K562 (cell line): ENCODE results near the gene TCF12. TPM values are rescaled to one million over a fixed set of nuclear protein-coding genes. Genes with fewer than 3 reads are reported as not detected.

Source experiments
- ARID3A ChIP-seq: IDR thresholded peaks from 2 replicates; pipeline ENCODE4 v1.6.1; 2012; ENCODE audit warnings: low read depth, low read length, improper control_type of control experiment, borderline replicate concordance
- BRF2 ChIP-seq: IDR thresholded peaks from 3 replicates; pipeline ENCODE4 v1.6.1; 2011; ENCODE audit warnings: borderline replicate concordance, mild to moderate bottlenecking; ENCODE audit not compliant: insufficient read length, insufficient read depth
- CCAR2 ChIP-seq: fragments of 200-400 bp; formaldehyde crosslinking; IDR thresholded peaks from 2 replicates; pipeline ENCODE4 v1.6.1; 2017; ENCODE audit warnings: mild to moderate bottlenecking, low read depth, low read length
- DACH1 ChIP-seq: fragments of 450-650 bp; IDR thresholded peaks from 2 replicates; pipeline ENCODE4 v1.6.1; 2018; ENCODE audit not compliant: partially characterized antibody
- DDX20 ChIP-seq: fragments of 450-650 bp; IDR thresholded peaks from 2 replicates; pipeline ENCODE4 v1.6.1; 2016; ENCODE audit warnings: missing genetic modification characterization, low read depth, mild to moderate bottlenecking, missing compliant biosample characterization, moderate library complexity
- ETV5 ChIP-seq: sonication (generic); formaldehyde crosslinking; IDR thresholded peaks from 2 replicates; pipeline ENCODE4 v1.4.0; 2020; ENCODE audit warnings: low read depth, mild to moderate bottlenecking, missing genetic modification reagents
- FOXK2 ChIP-seq, 2 experiments: fragments of 450-650 bp; IDR thresholded peaks in 1 of 2; conservative IDR thresholded peaks in 1 of 2; 2 replicates each; pipeline ENCODE4 v1.6.1; 2016; ENCODE audit warnings: low read depth in 2 of 2, mild to moderate bottlenecking in 1 of 2
- FOXM1 ChIP-seq, 2 experiments: fragments of 450-650 bp in 1 of 2; sonication (generic) in 1 of 2; formaldehyde crosslinking in 1 of 2; IDR thresholded peaks; 2 replicates each; pipeline versions ENCODE4 v1.6.1 to v1.9.0; 2017 to 2022; ENCODE audit warnings: low read depth in 2 of 2, mild to moderate bottlenecking in 2 of 2, missing genetic modification reagents in 1 of 2, moderate library complexity in 1 of 2
- GATAD2A ChIP-seq: fragments of 450-650 bp; IDR thresholded peaks from 2 replicates; pipeline ENCODE4 v1.6.1; 2017
- GTF2B ChIP-seq: IDR thresholded peaks from 2 replicates; pipeline ENCODE4 v1.6.1; 2011; ENCODE audit not compliant: insufficient read length; ENCODE audit errors: extremely low read depth
- HLTF ChIP-seq: fragments of 450-650 bp; IDR thresholded peaks from 2 replicates; pipeline ENCODE4 v1.6.1; 2016
- ILF3 ChIP-seq: fragments of 450-650 bp; IDR thresholded peaks from 2 replicates; pipeline ENCODE4 v1.6.1; 2018; ENCODE audit warnings: antibody characterized with exemption, mild to moderate bottlenecking, moderate library complexity, borderline replicate concordance
- NFE2 ChIP-seq: IDR thresholded peaks from 2 replicates; pipeline ENCODE4 v1.6.1; 2014; ENCODE audit warnings: antibody characterized with exemption, low read depth
- POLR2AphosphoS5 ChIP-seq: IDR thresholded peaks from 2 replicates; pipeline ENCODE4 v1.6.1; 2011; ENCODE audit warnings: mild to moderate bottlenecking, low read depth, low read length, moderate library complexity; ENCODE audit not compliant: control insufficient read depth, insufficient read depth
- RBM34 ChIP-seq: fragments of 200-400 bp; formaldehyde crosslinking; IDR thresholded peaks from 2 replicates; pipeline ENCODE4 v1.6.1; 2018; ENCODE audit warnings: low read length, borderline replicate concordance; ENCODE audit not compliant: insufficient read depth
- SMC3 ChIP-seq: conservative IDR thresholded peaks from 2 replicates; pipeline ENCODE4 v1.6.1; 2011; ENCODE audit warnings: low read depth, low read length, improper control_type of control experiment; ENCODE audit not compliant: insufficient read depth
- TEAD4 ChIP-seq, 2 experiments: sonication (generic) in 1 of 2; formaldehyde crosslinking in 1 of 2; IDR thresholded peaks; 2 replicates each; pipeline versions ENCODE4 v1.6.1 to v1.8.0; 2012 to 2022; ENCODE audit warnings: borderline replicate concordance in 1 of 2, inconsistent platforms in 1 of 2, low read length in 1 of 2, mild to moderate bottlenecking in 1 of 2, missing genetic modification reagents in 1 of 2
- TGIF2 ChIP-seq: sonication (generic); formaldehyde crosslinking; IDR thresholded peaks from 2 replicates; pipeline ENCODE4 v1.8.1; 2022; ENCODE audit warnings: mild to moderate bottlenecking, missing genetic modification reagents, moderate library complexity
- THAP12 ChIP-seq: fragments of 250-450 bp; sonication (Bioruptor Pico); IDR thresholded peaks from 2 replicates; pipeline ENCODE4 v1.9.0; 2021; ENCODE audit warnings: mild to moderate bottlenecking, inconsistent platforms
- USF1 ChIP-seq: sonication (generic); formaldehyde crosslinking; IDR thresholded peaks from 2 replicates; pipeline ENCODE4 v1.9.0; 2022; ENCODE audit warnings: mild to moderate bottlenecking, missing genetic modification reagents
- ZNF583 ChIP-seq: fragments of 250-450 bp; sonication (Bioruptor Pico); IDR thresholded peaks from 2 replicates; pipeline ENCODE4 v1.4.0; 2020
- polyA plus RNA-seq, 8 experiments: library from polyadenylated mRNA; depleted of rRNA in 4 of 8; stranded (reverse) in 5 of 8; unstranded in 3 of 8; fragments of >200 nt; fragmentation: Nextera tagmentation in 2 of 8; fragmentation: Illumina TruSeq in 1 of 8; extraction: Ambion mirVana in 2 of 8; extraction: Trizol in 1 of 8; gene quantifications; 2 replicates each; pipeline versions ENCODE4 v1.2.1 to v1.2.3, GENCODE V29; 2011 to 2014; ENCODE audit warnings: inconsistent platforms in 1 of 8, missing spikeins in 1 of 8
- total RNA-seq, 7 experiments: library from RNA; depleted of rRNA in 6 of 7; stranded (reverse); fragments of >200 nt in 6 of 7; fragmentation: Illumina TruSeq in 2 of 7; extraction: Trizol in 2 of 7; gene quantifications; 2 replicates each; pipeline versions ENCODE4 v1.2.1 to v1.2.3, GENCODE V29; 2011 to 2021; ENCODE audit warnings: low replicate concordance in 1 of 7

Gene TCF12
- total and polyA plus RNA-seq, 9 of the 15 experiments (the other 6 are each of a cell fraction or from before 2014, with no cell fraction given): 10.5 to 132 (median 52.9) TPM

GRCh38 chr15:57321973-57322601 lies 403.6 kb downstream of the TCF12 start (continued):
- TF ChIP-seq ETV5 (CRISPR knock-in tag) (peak; percentile 98), BRF2 (no peak), GATAD2A (peak; percentile 84), CCAR2 (no peak), THAP12 (CRISPR knock-in tag) (no peak), HLTF (no peak), SMC3 (no peak), ARID3A (0 out of 2 replicates have a peak, but pooled peaks have one; percentile 75), DACH1 (peak; percentile 59), FOXM1 (IDR thresholded peaks at IDR 0.05; ENCODE audit: low read depth) (peak; percentile 63), FOXM1 (CRISPR knock-in tag; IDR thresholded peaks at IDR 0.05; ENCODE audit: low read depth) (no peak), TGIF2 (CRISPR knock-in tag) (no peak), DDX20 (tag) (no peak; the same call in 1 of the 2 replicates), POLR2AphosphoS5 (peak; percentile 68), USF1 (CRISPR knock-in tag) (peak; percentile 37; the same call in 1 of the 2 replicates), ILF3 (no peak), NFE2 (no peak), FOXK2 (conservative IDR thresholded peaks at IDR 0.05 in 1 of 2, IDR thresholded peaks at IDR 0.05 in 1 of 2; ENCODE audit: low read depth in 2 of 2) (peak in 1 of 2 experiments; percentile 40; a peak in 1 of 4 replicates), TEAD4 (IDR thresholded peaks at IDR 0.05; ENCODE audit: low read length) (peak; percentile 84), TEAD4 (CRISPR knock-in tag; IDR thresholded peaks at IDR 0.05; ENCODE audit: borderline replicate concordance) (no peak), RBM34 (no peak), GTF2B (no peak), ZNF583 (CRISPR knock-in tag) (peak; percentile 45)
